HG03439 (cell line): ENCODE data around the gene GALNT7.
"Not testable (repeated sequence)": the region's sequence is repeated elsewhere in the genome, so short reads cannot be mapped to it uniquely, and the experiment has no call there.

Experiments used
- ATAC-seq: cut with Tn5 transposase; IDR thresholded peaks from one replicate; pipeline ENCODE4 v1.9.1; 2021; ENCODE audit warnings: mild to moderate bottlenecking, moderate library complexity; ENCODE audit not compliant: unreplicated experiment

Gene GALNT7

GRCh38 chr4:173165706-173166105 lies 2.9 kb upstream of the GALNT7 start:
- ATAC-seq, result no peak

GRCh38 chr4:173166491-173166890 lies 2.1 kb upstream of the GALNT7 start:
- no peak for ATAC-seq

GRCh38 chr4:173167758-173168395 lies 734 bp upstream of the GALNT7 start:
- ATAC-seq, result peak; percentile 10

GRCh38 chr4:173169178-173169427 lies 492 bp downstream of the GALNT7 start:
- no peak for ATAC-seq

GRCh38 chr4:173169428-173170181 lies 994 bp downstream of the GALNT7 start:
- ATAC-seq, result peak; percentile 60

GRCh38 chr4:173170182-173170778 lies 1.7 kb downstream of the GALNT7 start:
- no peak for ATAC-seq

- ATAC-seq, result no peak
These were observed 2.5 kb downstream of the GALNT7 start for GRCh38 chr4:173171098-173171497.

GRCh38 chr4:173171987-173172386 lies 3.4 kb downstream of the GALNT7 start:
- ATAC-seq, result no peak

GRCh38 chr4:173174184-173174583 lies 5.6 kb downstream of the GALNT7 start:
- ATAC-seq, result no peak

GRCh38 chr4:173174594-173175012 lies 6.0 kb downstream of the GALNT7 start:
- no peak for ATAC-seq

GRCh38 chr4:173176010-173176409 lies 7.4 kb downstream of the GALNT7 start:
- ATAC-seq, result no peak

GRCh38 chr4:173177232-173177631 lies 8.6 kb downstream of the GALNT7 start:
- no peak for ATAC-seq

GRCh38 chr4:173178144-173178543 lies 9.5 kb downstream of the GALNT7 start:
- ATAC-seq, result no peak

- ATAC-seq, result no peak
These were observed 13.2 kb downstream of the GALNT7 start for GRCh38 chr4:173181848-173182247.

GRCh38 chr4:173182403-173182802 lies 13.8 kb downstream of the GALNT7 start:
- no peak for ATAC-seq

GRCh38 chr4:173183659-173184247 lies 15.1 kb downstream of the GALNT7 start:
- ATAC-seq, result not testable (repeated sequence)

- no peak for ATAC-seq
These were observed 17.4 kb downstream of the GALNT7 start for GRCh38 chr4:173185847-173186510.

GRCh38 chr4:173187732-173188131 lies 19.1 kb downstream of the GALNT7 start:
- ATAC-seq, result no peak

GRCh38 chr4:173188648-173189047 lies 20.0 kb downstream of the GALNT7 start:
- ATAC-seq, result no peak

GRCh38 chr4:173189117-173189693 lies 20.6 kb downstream of the GALNT7 start:
- no peak for ATAC-seq

- ATAC-seq, result no peak
These were observed 23.0 kb downstream of the GALNT7 start for GRCh38 chr4:173191623-173192041.
